Pancreas (tissue), 10 donors: ENCODE results near the gene S100A9. TPM values are rescaled to one million over a fixed set of nuclear protein-coding genes. Genes with fewer than 3 reads are reported as not detected.

Source experiments
- ATAC-seq, 4 donors: fragments of 200-7000 bp; cut with Tn5 transposase; one replicate each; pipeline versions ENCODE4 v1.8.0 to v1.9.1; 2020; ENCODE audit warnings: mild to moderate bottlenecking in 4 of 4, moderate library complexity in 4 of 4
- DNase-seq, 6 donors: peaks; one replicate each; pipeline ENCODE4 v3.0.0-alpha.2; 2020
- FAIRE-seq: peaks from 2 replicates; lab custom pipeline; 2012; peaks lifted over from hg19 to GRCh38; lab: Jason Lieb, UNC
- H3K27ac ChIP-seq, 4 donors: fragments of 200-600 bp; sonication (generic); 1 replicate in 3 of 4; 2 replicates in 1 of 4; pipeline versions ENCODE4 v1.5.0 to v1.8.0; 2020
- H3K27me3 ChIP-seq, 4 donors: fragments of 200-600 bp; one replicate each; pipeline ENCODE4 v1.8.0; 2021
- H3K36me3 ChIP-seq, 3 donors: fragments of 200-600 bp; sonication (generic) in 1 of 3; one replicate each; pipeline versions ENCODE4 v1.5.0 to v1.8.0; 2020 to 2021
- H3K4me1 ChIP-seq, 3 donors: fragments of 200-600 bp; one replicate each; pipeline ENCODE4 v1.8.0; 2021
- H3K4me3 ChIP-seq, 4 donors: fragments of 200-600 bp; sonication (generic) in 2 of 4; one replicate each; pipeline versions ENCODE4 v1.5.0 to v1.8.0; 2020 to 2021
- H3K9me3 ChIP-seq, 4 donors: fragments of 200-600 bp; one replicate each; pipeline ENCODE4 v1.8.0; 2021
- CTCF ChIP-seq, 4 donors: fragments of 200-600 bp; sonication (generic) in 3 of 4; IDR thresholded peaks; one replicate each; pipeline versions ENCODE4 v1.5.0 to v1.8.0; 2021; ENCODE audit warnings: antibody characterized with exemption in 4 of 4
- WGBS, 2 donors: extraction: QIAGEN DNeasy Blood & Tissue Kit; methylation state at CpG; one replicate each; pipeline ENCODE4 v1.1.7; 2013; 5-methylcytosine and 5-hydroxymethylcytosine counted together
- intact Hi-C, 3 donors: fragments of 100-400 bp; cut with DNase I; formaldehyde crosslinking; loops; one replicate each; pipeline versions ENCODE4 v1.11.1 to v1.14.2; 2022
- polyA plus RNA-seq, 2 donors: library from polyadenylated mRNA; stranded (reverse); fragments of 200-250 nt; gene quantifications; one replicate each; pipeline ENCODE4 v1.2.3, GENCODE V29; 2013
- total RNA-seq, 6 donors: library from RNA; stranded (reverse); fragmentation: NEBNext Ultra II Directional in 4 of 6; extraction: Animal tissue kit (Norgen Biotek cat#: 25700) in 4 of 6; gene quantifications; one replicate each; pipeline versions ENCODE4 v1.2.1 to v1.2.4, GENCODE V29; 2021 to 2023
- donor health status: healthy with polysubstance abuse.
- donor health status: DM: no; HTN: no; CAD: no; lungs with moderate emphysema.
- donor health status: DM: no; HTN: no; CAD: no.
- donor health status: control.
- donor health status: control.
- donor health status: Bipolar disorder and iron deficiency.
- donor health status: DM: yes; HTN: yes; CAD: no.
- donor health status: DM: no; HTN: no; CAD: no.
- donor health status: DM: no; HTN: no; CAD: no.
- donor health status: DM: yes; HTN: yes; CAD: no.

Gene S100A9
- total and polyA plus RNA-seq, 8 donors, result 3.9 to 79.6 (median 36.8) TPM

GRCh38 chr1:153368495-153368894 is 10.8 kb downstream of the S100A9 start:
- no peaks in the 10 kb centered on the region for H3K9me3 ChIP-seq
- peak in 1 of 4 donors; percentile 36 for ATAC-seq
- H3K27ac ChIP-seq, result no peak overlapping the region
- DNase-seq, result no peak
- no peak overlapping the region for H3K4me3 ChIP-seq
- no peaks in the 10 kb centered on the region for H3K27me3 ChIP-seq
- no peaks in the 10 kb centered on the region for H3K4me1 ChIP-seq
- FAIRE-seq, result no peak
- intact Hi-C loops, result no loop called here
- H3K36me3 ChIP-seq, result no peaks in the 10 kb centered on the region
- 51 to 69% methylated on average over 2 of the region's 2 CpGs for WGBS, 2 donors
- TF ChIP-seq CTCF (IDR thresholded peaks at IDR 0.05), result no peak

GRCh38 chr1:153370146-153370545 is 12.5 kb downstream of the S100A9 start:
- no peaks in the 10 kb centered on the region for H3K36me3 ChIP-seq
- DNase-seq (no peak), FAIRE-seq (no peak), ATAC-seq (no peak)
- no peaks in the 10 kb centered on the region for H3K4me1 ChIP-seq
- H3K27me3 ChIP-seq, result no peaks in the 10 kb centered on the region
- intact Hi-C loops, result no loop called here
- no peak overlapping the region for H3K27ac ChIP-seq
- no peak for TF ChIP-seq CTCF (IDR thresholded peaks at IDR 0.05)
- H3K9me3 ChIP-seq, result no peaks in the 10 kb centered on the region
- no peak overlapping the region for H3K4me3 ChIP-seq
- WGBS, 2 donors, result 36 to 41% methylated on average over 3 of the region's 3 CpGs

- no peak for FAIRE-seq
- Histone ChIP-seq H3K27me3 (no peaks in the 10 kb centered on the region), H3K27ac (no peak overlapping the region), H3K4me1 (no peaks in the 10 kb centered on the region), H3K36me3 (no peaks in the 10 kb centered on the region), H3K4me3 (no peak overlapping the region), H3K9me3 (no peaks in the 10 kb centered on the region)
- intact Hi-C loops, result no loop called here
- no peak for ATAC-seq
- no peak for TF ChIP-seq CTCF (IDR thresholded peaks at IDR 0.05)
- WGBS, 2 donors, result 92 to 100% methylated on average over 1 of the region's 1 CpG
- no peak for DNase-seq
Observed at GRCh38 chr1:153371231-153371630, 13.6 kb downstream of the S100A9 start.

GRCh38 chr1:153372571-153372970 is 14.9 kb downstream of the S100A9 start:
- Histone ChIP-seq H3K27me3 (no peaks in the 10 kb centered on the region), H3K27ac (no peak overlapping the region), H3K4me3 (no peak overlapping the region), H3K36me3 (no peaks in the 10 kb centered on the region), H3K4me1 (no peaks in the 10 kb centered on the region), H3K9me3 (no peaks in the 10 kb centered on the region)
- ATAC-seq (no peak), FAIRE-seq (no peak), DNase-seq (no peak)
- WGBS, 2 donors, result 83 to 84% methylated on average over 2 of the region's 2 CpGs
- no peak for TF ChIP-seq CTCF (IDR thresholded peaks at IDR 0.05)
- intact Hi-C loops, result no loop called here

- 63 to 66% methylated on average over 2 of the region's 2 CpGs for WGBS, 2 donors
- ATAC-seq (peak in 1 of 4 donors; percentile 40), FAIRE-seq (no peak), DNase-seq (no peak)
- intact Hi-C loops, result no loop called here
- no peak overlapping the region for H3K27ac ChIP-seq
- no peaks in the 10 kb centered on the region for H3K36me3 ChIP-seq
- no peaks in the 10 kb centered on the region for H3K9me3 ChIP-seq
- no peak overlapping the region for H3K4me3 ChIP-seq
- no peaks in the 10 kb centered on the region for H3K27me3 ChIP-seq
- TF ChIP-seq CTCF (IDR thresholded peaks at IDR 0.05), result no peak
- H3K4me1 ChIP-seq, result no peaks in the 10 kb centered on the region
Observed at GRCh38 chr1:153374071-153374470, 16.4 kb downstream of the S100A9 start.
